Lower lobe of right lung (tissue), 2 donors: ENCODE data around the gene MRPL28. TPM values are rescaled to one million over a fixed set of nuclear protein-coding genes. Genes with fewer than 3 reads are reported as not detected.

Experiments used
- ATAC-seq, 2 donors: fragments of 200-7000 bp; cut with Tn5 transposase; one replicate each; pipeline ENCODE4 v1.9.1; 2020 to 2022; ENCODE audit warnings: mild to moderate bottlenecking in 2 of 2, moderate library complexity in 2 of 2
- DNase-seq: peaks from one replicate; pipeline ENCODE4 v3.0.0-alpha.2; 2020
- H3K27ac ChIP-seq: fragments of 200-600 bp; one replicate; pipeline ENCODE4 v1.8.0; 2022
- H3K27me3 ChIP-seq: fragments of 200-600 bp; one replicate; pipeline ENCODE4 v1.8.0; 2022; ENCODE audit warnings: low read depth
- H3K36me3 ChIP-seq: fragments of 200-600 bp; one replicate; pipeline ENCODE4 v1.8.0; 2022; ENCODE audit warnings: mild to moderate bottlenecking
- H3K4me1 ChIP-seq: fragments of 200-600 bp; one replicate; pipeline ENCODE4 v1.8.0; 2022
- H3K4me3 ChIP-seq: fragments of 200-600 bp; one replicate; pipeline ENCODE4 v1.8.0; 2022; ENCODE audit warnings: mild to moderate bottlenecking
- H3K9me3 ChIP-seq: fragments of 200-600 bp; one replicate; pipeline ENCODE4 v1.8.0; 2022
- intact Hi-C: fragments of 100-400 bp; cut with DNase I; formaldehyde crosslinking; loops from one replicate; pipeline ENCODE4 v1.11.0; 2022
- total RNA-seq: library from RNA; stranded (reverse); fragmentation: NEBNext Ultra II Directional; extraction: Animal tissue kit (Norgen Biotek cat#: 25700); gene quantifications from one replicate; pipeline ENCODE4 v1.2.1, GENCODE V29; 2021
- TF ChIP-seq, protein P1 (sequence below): fragments of 200-600 bp; IDR thresholded peaks from one replicate; pipeline ENCODE4 v1.8.0; 2022; ENCODE audit warnings: antibody characterized with exemption, mild to moderate bottlenecking
- donor health status: DM: no; HTN: yes; CAD: no; lungs with severe emphysema.

The MRPL28 gene
- total RNA-seq, 1 donor from 2014 or later = 43.4 TPM

DNA sequence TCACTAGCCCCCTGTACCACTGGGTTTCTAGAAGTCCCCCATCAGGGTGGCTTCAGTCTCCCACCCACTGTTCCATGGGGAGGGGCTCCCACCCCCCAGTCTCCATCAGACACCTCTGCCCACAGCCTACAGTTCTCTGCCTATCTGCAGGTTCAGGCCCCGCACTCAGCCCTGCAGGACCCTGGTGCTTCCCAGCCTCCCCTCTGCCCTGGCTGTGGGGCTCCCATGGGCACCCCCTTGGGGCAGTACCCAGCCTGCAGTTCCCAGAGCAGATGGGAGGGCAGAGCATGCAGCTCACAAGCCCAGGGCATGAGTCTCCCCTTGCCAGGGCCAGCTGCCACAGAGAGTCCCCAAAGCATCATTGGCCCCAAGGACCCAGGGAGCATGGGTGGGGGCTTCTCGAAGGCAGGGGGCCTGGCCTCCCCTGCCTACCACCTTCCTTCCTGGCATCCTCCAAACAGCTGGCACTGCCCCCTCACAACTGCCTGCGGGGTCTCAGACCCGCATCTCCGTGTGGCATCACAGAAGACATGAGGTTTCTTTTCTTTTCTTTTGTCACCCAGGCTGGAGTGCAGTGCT, 2.8 kb upstream of the MRPL28 start:
- Histone ChIP-seq H3K27me3 (no peaks in the 10 kb centered on the region), H3K9me3 (no peaks in the 10 kb centered on the region), H3K36me3 (peaks cover 69% of the 10 kb centered on the region), H3K4me3 (no peak overlapping the region), H3K27ac (no peak overlapping the region), H3K4me1 (peaks cover 19% of the 10 kb centered on the region)
- DNase-seq = no peak
- intact Hi-C loops = no loop called here
- TF ChIP-seq, protein P1, sequence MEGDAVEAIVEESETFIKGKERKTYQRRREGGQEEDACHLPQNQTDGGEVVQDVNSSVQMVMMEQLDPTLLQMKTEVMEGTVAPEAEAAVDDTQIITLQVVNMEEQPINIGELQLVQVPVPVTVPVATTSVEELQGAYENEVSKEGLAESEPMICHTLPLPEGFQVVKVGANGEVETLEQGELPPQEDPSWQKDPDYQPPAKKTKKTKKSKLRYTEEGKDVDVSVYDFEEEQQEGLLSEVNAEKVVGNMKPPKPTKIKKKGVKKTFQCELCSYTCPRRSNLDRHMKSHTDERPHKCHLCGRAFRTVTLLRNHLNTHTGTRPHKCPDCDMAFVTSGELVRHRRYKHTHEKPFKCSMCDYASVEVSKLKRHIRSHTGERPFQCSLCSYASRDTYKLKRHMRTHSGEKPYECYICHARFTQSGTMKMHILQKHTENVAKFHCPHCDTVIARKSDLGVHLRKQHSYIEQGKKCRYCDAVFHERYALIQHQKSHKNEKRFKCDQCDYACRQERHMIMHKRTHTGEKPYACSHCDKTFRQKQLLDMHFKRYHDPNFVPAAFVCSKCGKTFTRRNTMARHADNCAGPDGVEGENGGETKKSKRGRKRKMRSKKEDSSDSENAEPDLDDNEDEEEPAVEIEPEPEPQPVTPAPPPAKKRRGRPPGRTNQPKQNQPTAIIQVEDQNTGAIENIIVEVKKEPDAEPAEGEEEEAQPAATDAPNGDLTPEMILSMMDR = no peak
- no peak for ATAC-seq

- DNase-seq (no peak), ATAC-seq (no peak)
- H3K4me1 ChIP-seq = peaks cover 19% of the 10 kb centered on the region
- intact Hi-C loops = no loop called here
- TF ChIP-seq, protein P1 = no peak
- H3K9me3 ChIP-seq = no peaks in the 10 kb centered on the region
- H3K36me3 ChIP-seq = peaks cover 73% of the 10 kb centered on the region
- H3K27ac ChIP-seq = no peak overlapping the region
- H3K4me3 ChIP-seq = no peak overlapping the region
- H3K27me3 ChIP-seq = no peaks in the 10 kb centered on the region
Observed at GRCh38 chr16:372302-372983, 2.1 kb upstream of the MRPL28 start.

GRCh38 chr16:371515-372301, 1.4 kb upstream of the MRPL28 start:
- Histone ChIP-seq H3K4me1 (peaks cover 19% of the 10 kb centered on the region), H3K9me3 (no peaks in the 10 kb centered on the region), H3K27me3 (no peaks in the 10 kb centered on the region), H3K4me3 (no peak overlapping the region), H3K36me3 (peaks cover 73% of the 10 kb centered on the region), H3K27ac (no peak overlapping the region)
- TF ChIP-seq, protein P1 = no peak
- DNase-seq = no peak
- intact Hi-C loops = no loop called here
- no peak for ATAC-seq

- TF ChIP-seq, protein P1 = no peak
- peak overlapping the region; percentile 80 for H3K27ac ChIP-seq
- intact Hi-C loops = no loop called here
- ATAC-seq (peak in 1 of 2 donors; percentile 2), DNase-seq (no peak)
- peak overlapping the region; percentile 44 for H3K4me3 ChIP-seq
- peaks cover 73% of the 10 kb centered on the region for H3K36me3 ChIP-seq
- H3K27me3 ChIP-seq = no peaks in the 10 kb centered on the region
- no peaks in the 10 kb centered on the region for H3K9me3 ChIP-seq
- peaks cover 19% of the 10 kb centered on the region for H3K4me1 ChIP-seq
Observed at GRCh38 chr16:370979-371514, 709 bp upstream of the MRPL28 start.

DNA sequence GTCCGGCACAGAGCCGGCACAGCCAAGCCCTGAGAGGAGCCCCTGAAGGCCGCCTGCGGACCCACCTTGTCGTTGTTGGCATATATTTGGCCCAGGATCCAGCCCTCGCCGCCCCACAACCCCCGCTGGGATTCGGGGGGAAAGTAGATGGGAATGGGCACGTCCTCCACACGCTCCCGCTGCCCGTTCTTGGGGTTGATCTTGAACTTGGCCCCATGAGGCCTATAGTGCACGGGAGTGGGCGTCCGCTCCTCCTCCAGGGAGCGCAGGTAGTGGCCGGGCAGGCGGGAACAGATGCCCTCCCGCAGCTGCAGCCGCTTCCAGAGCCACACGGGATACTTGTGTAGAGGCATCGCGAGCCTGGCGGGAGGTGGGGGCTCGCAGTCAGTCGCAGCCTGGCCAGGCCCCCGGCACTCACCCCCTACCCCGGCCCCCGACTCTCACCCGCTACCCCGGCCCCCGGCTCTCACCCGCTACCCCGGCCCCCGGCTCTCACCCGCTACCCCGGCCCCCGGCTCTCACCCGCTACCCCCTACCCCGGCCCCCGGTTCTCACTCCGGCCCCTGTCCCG, 387 bp downstream of the MRPL28 start:
- peaks cover 64% of the 10 kb centered on the region for H3K36me3 ChIP-seq
- H3K27ac ChIP-seq = peak overlapping the region; percentile 80
- ATAC-seq (peak; percentile 53 to 71), DNase-seq (no peak)
- intact Hi-C loops = no loop called here
- TF ChIP-seq, protein P1 = no peak
- no peaks in the 10 kb centered on the region for H3K27me3 ChIP-seq
- peaks cover 19% of the 10 kb centered on the region for H3K4me1 ChIP-seq
- H3K4me3 ChIP-seq = peak overlapping the region; percentile 44
- H3K9me3 ChIP-seq = no peaks in the 10 kb centered on the region
